ENCODE data around the gene MAML2.

DNA sequence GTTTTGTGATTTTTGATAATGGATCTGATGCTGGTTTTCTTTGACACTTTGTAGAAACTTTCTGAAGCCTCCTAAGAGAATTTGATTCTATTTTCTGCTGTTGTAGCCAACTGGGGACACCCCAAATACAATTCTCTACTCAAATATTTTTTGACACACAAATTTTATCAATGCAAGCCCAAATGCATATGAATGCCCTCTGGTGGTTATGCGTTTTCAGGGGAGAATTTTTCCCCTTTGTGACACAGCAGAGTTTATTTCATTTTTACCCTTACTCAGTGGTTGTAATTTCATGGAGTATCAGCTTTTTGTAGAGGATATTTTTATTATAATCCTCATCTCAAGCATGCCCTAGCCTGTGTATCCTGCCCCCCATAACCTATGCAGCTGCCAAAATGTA is 374.4 kb downstream of the MAML2 start:
- TF ChIP-seq, protein P1, sequence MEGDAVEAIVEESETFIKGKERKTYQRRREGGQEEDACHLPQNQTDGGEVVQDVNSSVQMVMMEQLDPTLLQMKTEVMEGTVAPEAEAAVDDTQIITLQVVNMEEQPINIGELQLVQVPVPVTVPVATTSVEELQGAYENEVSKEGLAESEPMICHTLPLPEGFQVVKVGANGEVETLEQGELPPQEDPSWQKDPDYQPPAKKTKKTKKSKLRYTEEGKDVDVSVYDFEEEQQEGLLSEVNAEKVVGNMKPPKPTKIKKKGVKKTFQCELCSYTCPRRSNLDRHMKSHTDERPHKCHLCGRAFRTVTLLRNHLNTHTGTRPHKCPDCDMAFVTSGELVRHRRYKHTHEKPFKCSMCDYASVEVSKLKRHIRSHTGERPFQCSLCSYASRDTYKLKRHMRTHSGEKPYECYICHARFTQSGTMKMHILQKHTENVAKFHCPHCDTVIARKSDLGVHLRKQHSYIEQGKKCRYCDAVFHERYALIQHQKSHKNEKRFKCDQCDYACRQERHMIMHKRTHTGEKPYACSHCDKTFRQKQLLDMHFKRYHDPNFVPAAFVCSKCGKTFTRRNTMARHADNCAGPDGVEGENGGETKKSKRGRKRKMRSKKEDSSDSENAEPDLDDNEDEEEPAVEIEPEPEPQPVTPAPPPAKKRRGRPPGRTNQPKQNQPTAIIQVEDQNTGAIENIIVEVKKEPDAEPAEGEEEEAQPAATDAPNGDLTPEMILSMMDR (IDR thresholded peaks at IDR 0.05): peak in 1 of 6 experiments; percentile 10
- TF ChIP-seq POLR2A (IDR thresholded peaks at IDR 0.05): no peak

Measured in esophagus squamous epithelium (tissue), 4 donors.